GM19238 (cell line): ENCODE data around the gene COPS3.

Experiments used
- DNase-seq: peaks from one replicate; pipeline ENCODE4 v3.0.0; 2011; ENCODE audit warnings: low spot score; ENCODE audit not compliant: insufficient read length

Gene COPS3

DNA sequence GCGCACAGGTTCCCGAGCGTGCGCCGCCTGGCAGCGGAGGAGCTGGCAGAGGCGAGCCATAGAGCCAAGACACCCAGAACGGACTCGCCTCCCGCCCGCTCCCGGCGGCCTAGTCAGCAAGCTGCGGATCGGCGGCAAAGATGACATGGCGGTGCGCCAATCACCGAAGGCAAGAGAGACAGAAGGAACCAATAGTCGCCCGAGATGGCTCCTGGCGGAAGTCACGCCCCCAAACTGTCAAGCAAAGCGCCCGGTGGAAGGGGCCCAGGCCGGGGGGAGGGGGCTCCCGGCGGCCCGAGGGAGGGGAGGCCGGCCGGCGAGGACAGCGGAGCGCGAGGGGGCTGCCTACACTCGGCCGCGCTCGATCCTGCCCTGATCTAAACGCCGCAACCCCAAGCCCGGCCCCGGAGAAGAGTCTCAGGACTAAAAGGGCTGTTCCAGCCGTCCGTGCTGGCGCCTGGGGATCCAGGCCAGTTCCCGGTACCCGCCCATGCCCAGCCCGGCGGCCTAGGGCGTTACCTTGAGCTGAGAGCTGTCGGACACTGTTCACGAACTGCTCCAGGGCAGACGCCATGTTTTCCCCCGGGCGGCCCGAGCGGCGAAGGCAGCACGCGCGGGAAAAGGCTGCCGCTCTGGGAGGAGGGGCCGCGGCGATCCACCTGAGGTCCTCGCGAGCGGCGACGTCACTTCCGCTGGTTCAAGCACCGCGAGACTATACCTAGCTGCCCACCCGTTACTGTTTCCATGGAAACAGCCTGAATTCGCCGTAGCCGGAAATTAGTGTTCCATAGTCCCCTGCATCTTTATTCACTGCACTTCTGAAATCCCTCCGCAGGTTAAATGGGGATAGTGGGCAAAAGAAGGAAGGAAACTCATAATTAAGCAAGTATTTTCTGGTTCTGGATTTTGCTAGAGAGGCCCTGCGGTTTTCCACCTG, at the start of gene COPS3:
Gene COPS3, minus strand, starts transcription at position 634 of the 937 bp plus-strand sequence. Its CDS starts 60 bp downstream, at position 574.
- DNase-seq, result peak; percentile 90

DNA sequence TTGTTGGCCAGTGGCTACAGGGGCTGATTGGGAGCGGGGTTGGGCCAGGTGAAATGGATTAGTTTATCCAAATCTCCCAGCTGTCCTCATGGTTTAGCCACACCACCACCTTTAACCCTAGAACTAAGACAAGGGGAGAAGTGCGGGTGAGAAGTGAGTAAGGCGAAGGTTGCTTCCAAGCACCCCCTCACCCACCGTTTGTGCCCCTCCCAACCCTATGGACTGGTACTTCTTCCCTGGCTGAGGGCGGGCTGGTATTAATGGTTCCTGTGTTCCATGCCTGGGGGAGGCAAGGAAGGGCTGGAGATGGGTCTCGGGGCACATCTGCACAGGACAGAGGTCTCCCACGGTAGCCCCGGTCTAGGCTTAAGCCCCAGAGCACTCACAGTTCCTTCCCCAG, 47.2 kb upstream of the COPS3 start:
- DNase-seq, result no peak

DNA sequence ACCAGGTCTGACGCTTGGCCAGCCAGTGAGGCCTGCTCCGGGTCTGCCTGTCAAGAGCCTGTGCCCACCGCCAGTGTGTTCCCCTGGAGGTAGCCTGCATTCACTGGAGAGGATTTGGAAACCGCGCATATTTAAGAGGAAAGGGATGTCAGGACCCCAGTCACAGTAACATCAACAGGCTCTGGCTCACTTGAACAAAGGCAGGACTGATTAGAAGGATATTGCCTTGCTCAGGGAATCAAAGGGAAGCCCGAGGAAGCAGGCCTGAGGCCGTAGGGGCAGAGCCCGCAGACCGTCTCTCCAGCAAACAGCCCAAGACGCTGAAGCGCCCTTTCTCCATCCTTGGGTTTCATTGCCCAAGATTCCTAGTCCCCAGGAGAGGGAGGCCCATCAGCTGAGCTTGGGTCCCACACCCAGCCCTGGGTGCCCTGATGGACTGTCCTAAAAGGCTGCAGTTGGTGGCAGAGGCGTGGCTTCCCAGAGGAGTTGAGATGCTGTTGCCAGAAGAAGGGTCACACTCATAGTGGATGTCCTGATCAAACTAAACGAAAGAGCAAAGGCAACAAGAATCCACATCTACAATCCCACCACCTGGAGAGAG, 45.3 kb upstream of the COPS3 start:
- DNase-seq, result no peak

DNA sequence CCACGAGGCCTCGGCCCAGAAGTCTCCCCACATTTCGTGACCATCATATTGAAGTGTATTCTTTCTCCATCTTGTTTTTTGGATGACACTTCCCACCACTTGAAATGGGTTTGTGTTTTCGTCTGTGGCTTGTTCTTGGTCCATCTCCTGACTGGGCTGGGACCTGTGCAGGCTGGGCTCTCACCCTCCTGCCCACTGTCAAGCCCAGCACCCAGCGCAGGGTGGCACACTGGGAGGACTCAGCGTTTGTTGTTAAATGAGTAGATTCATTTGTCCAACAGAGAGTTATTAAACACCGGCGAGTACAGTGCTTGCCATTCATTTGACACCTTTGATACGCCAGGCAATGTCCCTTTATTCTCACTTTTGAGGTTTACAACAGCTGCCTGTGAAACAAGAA, 44.8 kb upstream of the COPS3 start:
- no peak for DNase-seq

- DNase-seq, result no peak
Measured at GRCh38 chr17:17325228-17325627, 44.2 kb upstream of the COPS3 start.

GRCh38 chr17:17324616-17325015, 43.6 kb upstream of the COPS3 start:
- no peak for DNase-seq

DNA sequence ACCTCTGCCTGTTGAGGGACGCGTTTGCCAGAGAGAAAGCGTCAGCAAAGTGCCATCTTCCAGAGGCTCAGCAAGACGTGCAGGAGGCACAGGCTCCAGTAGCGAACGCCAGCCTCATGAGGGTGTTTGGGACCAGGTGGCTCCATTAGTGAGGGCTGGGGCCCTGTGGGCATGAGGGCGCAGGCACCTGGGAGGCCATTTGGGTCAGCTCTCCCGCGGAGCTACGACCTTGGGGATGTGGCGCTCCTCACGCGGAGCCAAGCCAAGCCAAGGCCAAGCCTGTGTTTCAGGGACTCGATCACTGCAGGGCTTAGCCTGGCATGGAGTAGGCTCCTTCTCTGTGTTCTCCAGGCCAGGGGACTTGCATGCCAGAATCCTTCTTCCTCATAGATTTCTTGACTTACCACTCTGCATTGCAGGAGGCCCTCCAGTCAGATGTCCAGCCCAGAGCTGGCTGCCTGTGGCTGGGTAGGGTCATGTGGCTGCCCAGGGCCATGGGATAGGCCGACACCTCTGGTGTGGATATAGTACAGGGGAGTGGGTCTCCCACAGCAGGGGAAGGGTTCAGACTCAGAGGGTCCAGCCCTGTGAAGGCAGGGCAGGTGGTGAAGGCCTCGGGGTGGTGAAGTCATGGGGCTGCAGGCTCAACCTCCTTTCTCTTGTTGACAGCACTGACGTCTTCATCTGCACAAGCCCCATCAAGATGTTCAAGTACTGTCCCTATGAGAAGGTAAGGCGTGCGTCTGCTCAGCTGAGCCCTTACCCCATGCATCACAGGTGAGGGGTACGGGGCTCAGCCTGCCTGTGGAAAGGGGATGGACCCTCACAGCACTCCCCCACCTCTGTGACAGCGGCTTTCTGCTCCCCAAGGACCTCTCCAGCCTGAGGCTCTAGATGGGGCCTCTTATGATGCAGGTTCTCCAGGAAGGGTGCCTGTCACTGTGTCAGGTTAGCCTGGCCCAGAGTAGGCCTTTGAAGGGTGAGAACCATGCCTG, 41.8 kb upstream of the COPS3 start:
- no peak for DNase-seq

DNA sequence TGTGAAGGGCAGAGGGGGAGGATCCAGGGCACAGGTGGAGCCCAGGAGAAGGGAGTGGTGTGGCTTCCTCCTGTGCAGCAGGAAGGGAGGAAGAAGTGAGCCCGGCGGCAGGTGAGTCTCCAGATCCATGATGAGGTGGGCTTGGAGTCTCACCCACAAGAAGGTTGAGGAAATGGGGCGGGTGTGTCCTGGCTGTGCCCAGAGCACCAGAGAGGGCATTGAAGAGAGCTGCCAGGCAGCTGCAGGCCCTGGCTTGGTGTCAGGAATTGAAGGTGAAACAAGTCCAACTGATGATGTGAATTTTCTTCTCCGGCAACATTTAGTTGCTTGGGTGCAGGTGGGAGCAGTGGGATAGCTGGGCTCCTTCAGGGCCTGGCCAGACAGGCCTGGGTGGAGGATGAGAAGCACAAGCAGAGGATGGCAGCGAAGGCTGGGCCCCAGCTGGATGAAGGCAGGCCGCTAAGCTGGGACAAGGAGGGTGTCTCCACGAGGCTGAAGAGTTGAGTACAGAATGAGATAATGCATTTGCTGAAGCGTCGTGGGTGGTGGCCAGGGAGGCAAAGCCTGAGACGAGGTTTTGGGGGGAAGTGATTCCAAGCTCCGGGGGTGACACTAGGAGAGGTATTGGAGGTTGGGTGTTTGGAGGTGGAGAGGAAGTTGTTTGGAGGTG, 40.4 kb upstream of the COPS3 start:
- no peak for DNase-seq

- no peak for DNase-seq
Measured at GRCh38 chr17:17320911-17321220, 39.8 kb upstream of the COPS3 start.

DNA sequence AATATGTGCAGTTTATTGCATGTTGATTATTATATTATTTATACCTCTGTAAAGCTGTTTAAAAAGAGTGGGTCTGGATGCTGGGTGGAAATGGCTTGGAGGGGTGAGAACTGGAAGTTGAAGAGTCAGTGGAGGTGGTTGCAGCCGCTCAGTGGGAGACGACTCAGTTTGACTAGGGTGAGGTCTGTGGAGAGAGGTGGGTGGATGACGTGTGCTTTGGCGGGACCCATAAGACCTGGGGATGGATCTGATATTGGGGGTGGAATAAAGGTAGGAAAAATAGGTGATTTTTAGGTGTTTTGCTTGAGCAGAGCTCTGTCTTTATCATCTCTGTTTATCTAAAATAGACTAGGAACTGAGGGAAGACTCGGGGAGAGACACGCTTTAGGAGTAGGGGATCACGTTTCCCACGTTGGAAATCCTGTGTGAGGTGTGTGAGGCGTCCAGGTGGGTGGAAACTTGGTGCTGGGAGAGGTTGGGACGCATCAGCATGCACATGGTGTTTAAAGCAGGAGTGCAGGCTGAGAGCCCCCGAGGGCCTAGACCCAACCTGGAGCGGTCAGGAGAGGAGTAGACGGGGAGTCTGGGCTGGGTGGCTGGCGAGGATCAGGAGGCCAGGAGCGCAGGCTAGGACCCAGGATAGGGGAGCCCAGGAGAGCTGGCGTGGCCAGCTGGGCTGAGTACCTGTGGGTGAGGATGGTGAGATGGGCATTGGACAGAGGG, 39.3 kb upstream of the COPS3 start:
- DNase-seq, result no peak

- DNase-seq, result no peak
Measured at GRCh38 chr17:17315142-17315821, 34.2 kb upstream of the COPS3 start.

DNA sequence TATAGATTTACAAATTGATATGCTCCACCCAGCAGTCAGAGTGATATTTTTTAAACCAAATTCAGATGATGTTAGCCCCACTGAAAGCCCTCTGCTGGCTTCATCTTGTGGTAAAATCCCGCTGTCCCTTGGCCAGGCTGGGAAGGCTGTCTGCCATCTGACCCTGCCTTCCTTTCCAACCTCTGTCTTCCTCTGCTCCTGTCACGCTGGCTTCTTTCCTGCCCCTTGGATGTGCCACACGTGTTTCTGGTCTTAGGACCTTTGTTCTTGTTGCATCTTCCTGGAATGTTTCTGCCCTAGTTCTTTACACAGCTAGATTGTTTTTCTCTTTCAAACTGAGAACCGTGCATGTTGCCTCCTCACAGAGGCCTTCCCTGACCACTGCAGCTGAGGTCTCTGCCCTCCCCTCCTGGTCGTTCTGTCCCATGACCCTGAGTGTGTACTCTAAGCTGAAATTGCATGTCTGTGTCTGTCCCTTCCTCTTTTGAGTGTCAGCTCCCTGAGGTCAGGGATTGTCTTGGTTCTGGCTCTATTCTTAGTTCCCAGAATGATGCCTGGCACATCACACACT, 33.5 kb upstream of the COPS3 start:
- DNase-seq, result no peak

DNA sequence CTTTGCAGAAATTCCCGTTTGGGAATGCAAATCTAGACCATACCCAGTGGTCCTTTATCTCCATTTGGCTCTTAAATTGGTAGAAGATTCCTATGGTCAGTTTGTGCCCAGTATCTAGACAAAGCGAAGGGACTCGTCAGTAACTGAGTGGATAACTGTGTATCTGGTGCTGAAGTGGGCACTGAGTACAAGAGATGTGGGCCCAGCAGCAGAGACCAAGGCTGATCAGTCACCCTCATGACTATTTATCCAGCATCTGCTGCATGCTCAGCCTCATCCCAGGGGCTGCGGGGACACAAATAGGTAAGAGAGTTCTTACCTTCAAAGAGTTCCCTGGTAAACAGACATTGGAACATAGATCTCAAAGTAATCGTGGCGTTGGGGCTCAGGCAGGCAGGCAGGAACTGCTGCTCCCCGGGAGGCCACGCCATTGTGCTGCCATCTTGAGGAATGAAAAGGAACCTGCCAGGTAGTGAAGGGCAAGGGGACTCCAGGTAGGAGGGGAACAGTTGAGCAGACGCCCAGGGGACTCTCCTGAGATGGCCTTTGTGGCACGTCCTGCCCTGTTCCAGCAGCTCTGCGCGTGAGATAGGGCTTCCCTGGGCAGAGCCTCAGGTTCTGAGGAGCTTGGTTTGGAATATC, 32.4 kb upstream of the COPS3 start:
- peak; percentile 70 for DNase-seq

GRCh38 chr17:17309356-17309755, 28.3 kb upstream of the COPS3 start:
- no peak for DNase-seq

- DNase-seq, result peak; percentile 71
Measured at GRCh38 chr17:17305281-17305801, 24.3 kb upstream of the COPS3 start.

GRCh38 chr17:17304521-17304985, 23.5 kb upstream of the COPS3 start:
- no peak for DNase-seq

DNA sequence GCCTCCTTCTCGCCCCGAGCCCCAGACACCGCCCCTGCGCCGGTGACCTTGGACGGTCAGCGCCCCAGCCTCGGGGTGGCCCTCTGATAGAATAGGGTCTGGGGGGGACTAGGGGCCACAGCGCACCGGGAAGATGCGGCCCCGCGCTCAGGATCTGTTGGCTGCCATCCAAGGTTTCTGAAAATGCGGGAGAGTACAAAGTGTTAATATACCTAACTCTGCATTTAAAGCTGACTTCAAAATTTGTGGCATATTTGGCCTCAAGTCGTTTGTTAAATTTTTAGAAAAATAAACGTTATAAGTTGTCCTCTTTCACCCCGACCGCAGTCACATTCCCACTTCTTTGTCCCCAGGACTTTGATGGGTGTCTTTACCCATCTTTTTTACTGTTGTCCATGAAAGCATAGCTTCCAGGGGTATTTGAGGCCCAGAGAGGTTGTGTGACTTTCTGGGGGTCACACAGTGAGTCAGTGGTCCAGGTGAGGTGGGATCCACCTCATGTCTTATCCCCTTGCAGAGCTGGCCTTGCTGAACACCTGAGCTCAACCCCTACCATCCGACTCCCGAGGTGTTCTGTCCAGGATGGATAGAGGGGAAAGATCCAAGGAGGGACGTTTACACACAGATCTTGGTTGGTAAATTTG, 22.9 kb upstream of the COPS3 start:
- no peak for DNase-seq
